HepG2 (cell line): ENCODE data around the gene CDKN3. TPM values are rescaled to one million over a fixed set of nuclear protein-coding genes. Genes with fewer than 3 reads are reported as not detected.

Experiments
- ATAD3A ChIP-seq: sonication (generic); formaldehyde crosslinking; IDR thresholded peaks from 2 replicates; pipeline ENCODE4 v1.4.0; 2020; ENCODE audit warnings: missing genetic modification reagents
- FOSL2 ChIP-seq: sonication (generic); formaldehyde crosslinking; IDR thresholded peaks from 2 replicates; pipeline ENCODE4 v1.4.0; 2020; ENCODE audit warnings: missing genetic modification reagents
- FOXA3 ChIP-seq: IDR thresholded peaks from 2 replicates; pipeline ENCODE4 v1.6.1; 2016; ENCODE audit warnings: missing genetic modification reagents, missing compliant biosample characterization
- GABPB1 ChIP-seq: IDR thresholded peaks from 2 replicates; pipeline ENCODE4 v1.6.1; 2016; ENCODE audit warnings: mild to moderate bottlenecking, missing genetic modification reagents, moderate library complexity, missing compliant biosample characterization
- PAXIP1 ChIP-seq: sonication (generic); formaldehyde crosslinking; conservative IDR thresholded peaks from 2 replicates; pipeline ENCODE4 v1.4.0; 2020; ENCODE audit warnings: mild to moderate bottlenecking, missing genetic modification reagents, moderate library complexity
- SRF ChIP-seq: IDR thresholded peaks from 2 replicates; pipeline ENCODE4 v1.6.1; 2011; ENCODE audit warnings: mild to moderate bottlenecking, low read depth, low read length, moderate library complexity
- ZC3H13 ChIP-seq: sonication (generic); formaldehyde crosslinking; IDR thresholded peaks from 2 replicates; pipeline ENCODE4 v1.8.1; 2023; ENCODE audit warnings: mild to moderate bottlenecking, missing genetic modification reagents, moderate library complexity
- ZNF263 ChIP-seq: sonication (generic); formaldehyde crosslinking; IDR thresholded peaks from 2 replicates; pipeline ENCODE4 v1.4.0; 2020; ENCODE audit warnings: missing genetic modification reagents
- ZNF569 ChIP-seq: sonication (generic); formaldehyde crosslinking; IDR thresholded peaks from 2 replicates; pipeline ENCODE4 v1.5.0; 2020; ENCODE audit warnings: mild to moderate bottlenecking, missing genetic modification reagents, moderate library complexity, borderline replicate concordance
- polyA plus RNA-seq, 8 experiments: library from polyadenylated mRNA; depleted of rRNA in 3 of 8; stranded (reverse) in 7 of 8; unstranded in 1 of 8; fragments of >200 nt; fragmentation: Illumina TruSeq in 4 of 8; extraction: Trizol in 4 of 8; gene quantifications; 2 replicates each; pipeline versions ENCODE4 v1.2.1 to v1.2.3, GENCODE V29; 2011 to 2016; ENCODE audit warnings: low read depth in 4 of 8, missing spikeins in 1 of 8, mixed read lengths in 1 of 8; ENCODE audit not compliant: insufficient read depth in 1 of 8
- total RNA-seq, 5 experiments: library from RNA; depleted of rRNA; stranded (reverse); fragments of >200 nt; fragmentation: Illumina TruSeq; extraction: Trizol; gene quantifications; 2 replicates each; pipeline ENCODE4 v1.2.3, GENCODE V29; 2016; ENCODE audit warnings: low read depth in 1 of 5
- TF ChIP-seq, protein P1 (sequence below): IDR thresholded peaks from 2 replicates; pipeline ENCODE4 v1.6.1; 2016; ENCODE audit warnings: low read depth, borderline replicate concordance
- TF ChIP-seq, protein P2 (sequence below): sonication (generic); formaldehyde crosslinking; IDR thresholded peaks from 2 replicates; pipeline ENCODE4 v1.5.1; 2020; ENCODE audit warnings: missing genetic modification reagents, mild to moderate bottlenecking, borderline replicate concordance
- TF ChIP-seq, protein P3 (sequence below): IDR thresholded peaks from 2 replicates; pipeline ENCODE4 v1.6.1; 2016
- TF ChIP-seq, protein P4 (sequence below): sonication (generic); formaldehyde crosslinking; IDR thresholded peaks from 2 replicates; pipeline ENCODE4 v1.8.0; 2022; ENCODE audit warnings: missing genetic modification reagents, low read depth, mild to moderate bottlenecking, borderline replicate concordance
- TF ChIP-seq, protein P5 (sequence below): sonication (generic); formaldehyde crosslinking; IDR thresholded peaks from 2 replicates; pipeline ENCODE4 v1.4.0; 2020; ENCODE audit warnings: mild to moderate bottlenecking, missing genetic modification reagents

Gene CDKN3
- total and polyA plus RNA-seq, 2 of the 13 experiments (the other 11 are each of a cell fraction or from before 2014, with no cell fraction given), result 63.0 to 88.9 TPM

DNA sequence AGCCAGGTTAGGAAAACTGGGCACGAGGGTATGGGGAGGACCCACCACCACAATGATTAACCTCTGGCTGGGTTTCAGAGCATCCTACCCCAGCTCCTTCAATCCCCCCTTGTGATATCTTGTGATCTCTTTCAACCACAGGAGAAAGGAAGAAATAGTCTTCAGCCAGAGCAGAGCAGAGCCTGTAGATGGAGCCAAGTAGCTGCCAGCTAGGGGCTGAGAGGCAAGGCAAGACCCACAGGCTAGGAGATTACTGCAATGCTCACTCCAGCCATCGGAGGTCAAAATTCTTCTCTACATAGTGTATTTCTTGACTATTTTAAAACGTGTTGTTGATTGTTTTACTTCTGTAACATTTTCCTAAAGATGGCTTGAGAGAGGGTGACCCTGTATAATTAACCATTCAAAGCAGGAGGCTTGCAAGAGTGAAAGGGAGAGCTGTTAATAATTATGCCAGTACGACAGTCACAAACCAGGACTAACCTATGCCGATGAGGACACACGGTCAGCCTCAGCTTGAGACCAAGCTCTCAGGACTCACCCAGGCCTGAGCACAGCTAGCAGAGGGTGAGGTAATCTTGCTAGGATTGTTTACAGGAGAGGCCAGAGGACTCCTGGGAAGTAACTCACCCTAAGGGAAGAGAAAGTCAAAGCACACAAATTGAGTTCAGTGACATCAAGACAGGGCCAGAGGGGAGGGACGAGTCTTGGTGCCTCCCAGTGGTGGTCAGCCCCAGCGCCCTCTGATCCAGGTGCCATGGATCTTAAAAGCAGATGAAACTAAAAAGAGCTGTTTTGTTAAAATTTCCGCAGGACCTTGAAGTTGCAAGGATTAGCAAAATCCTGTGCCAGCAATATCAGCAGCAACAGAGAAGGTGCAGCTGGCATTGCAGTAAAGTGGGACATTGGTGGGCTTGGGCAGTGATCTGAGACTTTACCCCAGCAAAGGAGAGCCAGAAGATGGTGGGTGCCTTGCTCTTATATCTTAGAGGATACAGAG is 29.8 kb upstream of the CDKN3 start (continued):
- TF ChIP-seq ATAD3A (CRISPR knock-in tag), result no peak
- TF ChIP-seq, protein P1, sequence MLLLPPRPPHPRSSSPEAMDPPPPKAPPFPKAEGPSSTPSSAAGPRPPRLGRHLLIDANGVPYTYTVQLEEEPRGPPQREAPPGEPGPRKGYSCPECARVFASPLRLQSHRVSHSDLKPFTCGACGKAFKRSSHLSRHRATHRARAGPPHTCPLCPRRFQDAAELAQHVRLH, result peak; percentile 47; the same call in 1 of the 2 replicates
- peak; percentile 45; the same call in 1 of the 2 replicates for TF ChIP-seq PAXIP1 (CRISPR knock-in tag)
- TF ChIP-seq, protein P2, sequence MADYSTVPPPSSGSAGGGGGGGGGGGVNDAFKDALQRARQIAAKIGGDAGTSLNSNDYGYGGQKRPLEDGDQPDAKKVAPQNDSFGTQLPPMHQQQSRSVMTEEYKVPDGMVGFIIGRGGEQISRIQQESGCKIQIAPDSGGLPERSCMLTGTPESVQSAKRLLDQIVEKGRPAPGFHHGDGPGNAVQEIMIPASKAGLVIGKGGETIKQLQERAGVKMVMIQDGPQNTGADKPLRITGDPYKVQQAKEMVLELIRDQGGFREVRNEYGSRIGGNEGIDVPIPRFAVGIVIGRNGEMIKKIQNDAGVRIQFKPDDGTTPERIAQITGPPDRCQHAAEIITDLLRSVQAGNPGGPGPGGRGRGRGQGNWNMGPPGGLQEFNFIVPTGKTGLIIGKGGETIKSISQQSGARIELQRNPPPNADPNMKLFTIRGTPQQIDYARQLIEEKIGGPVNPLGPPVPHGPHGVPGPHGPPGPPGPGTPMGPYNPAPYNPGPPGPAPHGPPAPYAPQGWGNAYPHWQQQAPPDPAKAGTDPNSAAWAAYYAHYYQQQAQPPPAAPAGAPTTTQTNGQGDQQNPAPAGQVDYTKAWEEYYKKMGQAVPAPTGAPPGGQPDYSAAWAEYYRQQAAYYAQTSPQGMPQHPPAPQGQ, result no peak
- TF ChIP-seq SRF, result no peak
- 0 out of 2 replicates have a peak, but pooled peaks have one; percentile 8 for TF ChIP-seq FOSL2 (CRISPR knock-in tag)
- TF ChIP-seq FOXA3 (CRISPR knock-in tag), result peak; percentile 67
- TF ChIP-seq, protein P3, sequence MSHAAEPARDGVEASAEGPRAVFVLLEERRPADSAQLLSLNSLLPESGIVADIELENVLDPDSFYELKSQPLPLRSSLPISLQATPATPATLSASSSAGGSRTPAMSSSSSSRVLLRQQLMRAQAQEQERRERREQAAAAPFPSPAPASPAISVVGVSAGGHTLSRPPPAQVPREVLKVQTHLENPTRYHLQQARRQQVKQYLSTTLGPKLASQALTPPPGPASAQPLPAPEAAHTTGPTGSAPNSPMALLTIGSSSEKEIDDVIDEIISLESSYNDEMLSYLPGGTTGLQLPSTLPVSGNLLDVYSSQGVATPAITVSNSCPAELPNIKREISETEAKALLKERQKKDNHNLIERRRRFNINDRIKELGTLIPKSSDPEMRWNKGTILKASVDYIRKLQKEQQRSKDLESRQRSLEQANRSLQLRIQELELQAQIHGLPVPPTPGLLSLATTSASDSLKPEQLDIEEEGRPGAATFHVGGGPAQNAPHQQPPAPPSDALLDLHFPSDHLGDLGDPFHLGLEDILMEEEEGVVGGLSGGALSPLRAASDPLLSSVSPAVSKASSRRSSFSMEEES (CRISPR knock-in tag), result peak; percentile 12; the same call in 1 of the 2 replicates
- peak; percentile 57 for TF ChIP-seq ZNF263 (CRISPR knock-in tag)
- TF ChIP-seq, protein P4, sequence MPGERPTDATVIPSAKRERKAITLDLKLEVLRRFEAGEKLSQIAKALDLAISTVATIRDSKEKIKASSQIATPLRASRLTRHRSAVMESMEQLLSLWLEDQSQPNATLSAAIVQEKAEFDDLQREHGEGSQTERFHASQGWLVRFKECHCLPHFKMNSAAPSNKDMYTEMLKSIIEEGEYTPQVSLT (CRISPR knock-in tag), result no peak
- TF ChIP-seq ZNF569 (CRISPR knock-in tag), result no peak
- TF ChIP-seq GABPB1 (CRISPR knock-in tag), result peak; percentile 39; the same call in 1 of the 2 replicates
- TF ChIP-seq, protein P5, sequence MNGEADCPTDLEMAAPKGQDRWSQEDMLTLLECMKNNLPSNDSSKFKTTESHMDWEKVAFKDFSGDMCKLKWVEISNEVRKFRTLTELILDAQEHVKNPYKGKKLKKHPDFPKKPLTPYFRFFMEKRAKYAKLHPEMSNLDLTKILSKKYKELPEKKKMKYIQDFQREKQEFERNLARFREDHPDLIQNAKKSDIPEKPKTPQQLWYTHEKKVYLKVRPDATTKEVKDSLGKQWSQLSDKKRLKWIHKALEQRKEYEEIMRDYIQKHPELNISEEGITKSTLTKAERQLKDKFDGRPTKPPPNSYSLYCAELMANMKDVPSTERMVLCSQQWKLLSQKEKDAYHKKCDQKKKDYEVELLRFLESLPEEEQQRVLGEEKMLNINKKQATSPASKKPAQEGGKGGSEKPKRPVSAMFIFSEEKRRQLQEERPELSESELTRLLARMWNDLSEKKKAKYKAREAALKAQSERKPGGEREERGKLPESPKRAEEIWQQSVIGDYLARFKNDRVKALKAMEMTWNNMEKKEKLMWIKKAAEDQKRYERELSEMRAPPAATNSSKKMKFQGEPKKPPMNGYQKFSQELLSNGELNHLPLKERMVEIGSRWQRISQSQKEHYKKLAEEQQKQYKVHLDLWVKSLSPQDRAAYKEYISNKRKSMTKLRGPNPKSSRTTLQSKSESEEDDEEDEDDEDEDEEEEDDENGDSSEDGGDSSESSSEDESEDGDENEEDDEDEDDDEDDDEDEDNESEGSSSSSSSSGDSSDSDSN (CRISPR knock-in tag), result peak; percentile 48; the same call in 1 of the 2 replicates
- TF ChIP-seq ZC3H13 (CRISPR knock-in tag), result 0 out of 2 replicates have a peak, but pooled peaks have one; percentile 35
